GM18508 (cell line): ENCODE measurements around the gene FBXO31.
"Not testable (repeated sequence)": the region's sequence is repeated elsewhere in the genome, so short reads cannot be mapped to it uniquely, and the experiment has no call there.

Experiments used
- ATAC-seq: cut with Tn5 transposase; IDR thresholded peaks from one replicate; pipeline ENCODE4 v1.9.1; 2021; ENCODE audit warnings: moderate number of reproducible peaks; ENCODE audit not compliant: insufficient read depth, unreplicated experiment

The FBXO31 gene

DNA sequence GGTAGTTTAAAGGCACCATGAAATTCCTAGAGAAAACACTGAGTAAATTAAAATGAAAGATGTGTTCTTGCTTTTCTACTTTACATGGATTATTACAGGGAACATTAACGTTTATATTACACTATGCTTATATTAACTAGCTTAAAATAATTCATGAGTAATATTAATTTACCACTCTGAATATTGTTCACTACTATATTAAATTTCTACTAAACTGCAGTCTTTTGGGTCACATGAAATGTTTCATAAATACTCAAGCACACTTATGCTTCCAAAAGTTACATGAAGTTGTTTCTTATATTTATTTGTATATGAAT, 5.2 kb upstream of the FBXO31 start:
- no peak for ATAC-seq

DNA sequence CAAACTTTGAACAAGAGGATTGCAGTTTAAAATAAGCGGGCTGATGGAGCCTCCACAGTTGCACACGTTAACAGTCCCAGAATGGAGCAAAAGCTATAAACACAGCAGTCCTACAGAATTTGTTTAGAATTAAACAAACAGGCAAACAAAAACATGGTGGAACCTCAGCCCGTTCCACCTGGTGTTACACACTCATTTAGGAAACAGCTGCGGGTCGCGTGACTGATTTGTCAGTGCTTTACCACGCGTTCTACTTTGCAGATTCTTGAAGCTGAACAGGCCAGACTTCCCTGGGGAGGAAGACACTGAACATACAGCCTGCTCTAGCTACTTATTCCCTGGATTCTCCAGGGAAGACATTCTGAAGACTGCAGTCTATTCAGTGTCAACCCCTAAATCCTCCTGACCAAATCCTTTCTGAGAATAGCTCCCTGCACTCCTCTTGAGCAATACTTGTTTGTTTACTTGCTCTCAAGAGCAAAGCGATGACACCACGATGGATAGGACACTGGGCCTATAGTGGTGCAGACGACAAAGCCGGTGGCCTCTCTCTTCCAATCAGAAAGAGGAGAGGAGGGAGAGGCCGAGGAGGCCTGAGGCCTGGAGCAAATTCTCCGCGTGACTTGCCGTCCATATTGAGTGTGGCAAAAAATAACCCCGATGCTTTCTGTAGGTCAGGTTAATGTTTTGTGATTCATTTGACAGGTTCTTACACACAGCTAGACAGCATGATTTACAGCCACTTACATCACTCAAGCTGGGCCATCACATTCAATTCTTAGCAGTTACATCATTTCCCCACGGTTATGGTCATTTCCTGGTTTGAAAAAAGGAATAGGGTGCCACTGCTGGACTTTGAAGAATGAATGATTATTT, 4.6 kb upstream of the FBXO31 start:
- ATAC-seq, result peak; percentile 42

DNA sequence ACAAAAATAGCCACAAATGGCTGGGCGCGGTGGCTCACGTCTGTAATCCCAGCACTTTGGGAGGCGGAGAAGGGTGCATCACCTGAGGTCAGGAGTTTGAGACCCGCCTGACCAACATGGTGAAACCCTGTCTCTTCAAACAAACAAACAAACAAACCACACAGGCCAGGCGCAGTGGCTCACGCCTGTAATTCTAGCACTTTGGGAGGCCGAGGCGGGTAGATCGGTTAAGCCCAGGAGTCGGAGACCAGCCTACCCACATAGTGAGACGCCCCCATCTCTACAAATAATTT, 1.2 kb upstream of the FBXO31 start:
- not testable (repeated sequence) for ATAC-seq

DNA sequence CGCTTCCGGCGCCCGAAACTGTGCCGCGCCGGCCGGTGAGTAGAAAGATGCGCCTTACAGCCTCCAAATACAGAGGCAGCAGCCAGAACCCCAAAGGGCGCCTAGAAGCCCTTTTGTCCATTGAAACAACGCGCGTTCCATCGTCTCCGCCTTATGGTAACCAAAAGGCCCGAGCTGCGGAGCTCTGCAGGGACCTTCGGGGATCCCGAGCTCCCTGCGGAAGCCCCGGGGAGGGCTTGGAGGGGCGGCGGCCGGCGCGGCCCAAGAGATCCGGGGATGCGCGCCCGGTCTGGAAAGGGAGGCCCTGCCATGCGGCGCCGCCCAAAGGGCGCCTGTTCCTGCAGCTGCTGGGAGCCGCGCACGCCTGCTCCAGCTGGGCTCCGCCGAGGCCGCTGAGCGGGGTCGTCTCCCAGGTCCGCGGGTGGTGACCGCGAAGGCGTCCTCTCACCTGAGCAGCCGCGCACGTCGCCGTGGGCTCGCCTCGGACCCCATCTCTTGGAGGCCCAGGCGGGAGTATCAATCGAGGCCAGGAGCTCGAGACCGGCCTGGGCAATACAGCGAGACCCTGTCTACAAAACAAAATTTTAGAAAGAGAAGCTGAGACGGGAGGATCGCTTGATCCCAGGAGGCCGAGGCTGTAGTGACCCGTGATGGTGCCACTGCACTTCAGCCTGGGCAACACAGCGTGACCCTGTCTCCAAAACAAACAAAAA, 742 bp upstream of the FBXO31 start:
- ATAC-seq, result no peak

DNA sequence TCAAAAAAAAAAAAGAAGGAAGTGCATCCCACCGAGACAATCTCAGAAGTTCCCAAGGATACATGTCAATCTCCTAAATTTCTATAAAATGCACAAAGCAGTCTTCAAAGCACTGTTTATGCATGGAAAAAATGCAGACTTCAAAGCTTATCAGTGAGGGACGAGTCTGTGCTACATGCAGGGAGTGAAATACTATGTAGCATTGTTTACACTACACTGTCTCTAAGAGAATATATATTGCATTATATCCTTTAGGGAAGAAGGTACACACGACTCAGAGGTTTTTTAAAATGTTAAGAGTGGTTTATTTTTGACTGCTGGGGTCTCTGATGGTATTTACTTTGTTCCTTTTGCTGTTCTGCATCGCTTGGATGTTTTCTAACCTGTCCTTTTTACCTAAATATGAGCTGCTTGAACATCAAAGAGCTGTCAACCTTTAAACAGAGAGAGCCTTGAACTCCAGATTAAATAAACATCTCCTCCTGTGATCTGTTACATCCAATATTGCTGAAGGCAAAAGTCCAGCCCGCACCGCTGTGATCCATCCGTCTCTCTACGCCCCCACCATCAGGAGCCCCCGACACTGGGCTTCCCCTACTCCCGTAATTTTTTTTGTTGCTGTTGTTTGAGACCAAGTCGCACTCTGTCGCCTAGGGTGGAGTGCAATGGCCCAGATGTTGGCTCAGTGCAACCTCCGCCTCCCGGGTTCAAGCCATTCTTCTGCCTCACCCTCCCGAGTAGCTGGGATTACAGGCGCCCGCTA, 1.4 kb downstream of the FBXO31 start:
- no peak for ATAC-seq

DNA sequence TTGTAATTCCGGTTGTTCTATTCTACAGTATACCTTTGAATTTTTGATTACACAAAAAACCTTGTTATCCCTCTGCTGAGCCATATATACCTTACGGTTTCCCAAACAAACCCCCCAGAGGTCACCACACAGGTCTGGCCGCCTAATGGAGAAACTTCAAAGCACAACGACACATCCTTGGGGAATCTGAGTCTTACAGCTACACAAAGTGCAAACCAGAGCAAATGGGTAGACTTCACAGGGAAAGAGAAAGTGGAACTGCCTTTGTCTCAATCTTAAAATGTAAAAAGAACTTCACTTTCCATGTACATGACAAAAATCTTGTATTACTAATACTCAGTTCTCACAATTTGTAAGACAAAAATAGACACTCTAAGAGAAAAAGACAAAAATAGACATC, 2.7 kb downstream of the FBXO31 start:
- no peak for ATAC-seq

DNA sequence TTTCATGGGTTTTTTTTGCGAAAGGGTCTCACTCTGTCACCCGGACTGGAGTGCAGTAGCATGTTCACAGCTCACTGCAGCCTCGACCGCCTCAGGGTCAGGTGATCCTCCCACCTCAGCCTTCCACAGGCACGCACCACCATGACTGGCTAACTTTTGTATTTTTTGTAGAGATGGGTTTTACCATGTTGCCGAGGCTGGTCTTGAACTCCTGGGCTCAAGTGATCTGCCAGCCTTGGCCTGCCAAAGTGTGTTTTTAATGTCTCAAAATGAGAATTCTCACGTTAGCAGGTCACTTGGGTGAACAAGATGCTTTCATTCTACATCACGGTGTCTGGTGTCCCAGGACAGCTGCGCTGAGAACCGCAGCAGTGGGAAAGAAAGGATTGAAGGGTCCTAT, 3.2 kb downstream of the FBXO31 start:
- ATAC-seq, result no peak

DNA sequence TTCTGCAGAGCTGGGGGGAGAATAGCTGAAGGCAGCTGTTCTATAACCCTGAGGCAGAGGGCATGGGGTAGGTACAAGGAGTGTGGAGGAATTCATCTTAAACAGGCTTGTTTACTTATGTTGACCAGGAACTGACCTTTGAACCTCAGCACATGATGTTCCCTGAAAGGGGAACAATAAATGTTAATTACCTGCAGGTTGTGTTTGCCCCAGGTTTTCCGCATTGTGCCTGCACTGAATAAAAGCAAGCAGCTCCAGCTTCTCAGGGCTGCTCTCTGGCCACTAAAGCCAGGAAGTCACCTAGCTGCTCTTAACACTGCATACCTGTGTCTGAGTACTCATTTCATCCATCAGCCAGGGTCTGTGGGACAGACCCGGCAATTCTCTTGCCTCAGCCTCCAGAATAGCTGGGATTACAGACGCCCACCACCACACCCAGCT, 4.2 kb downstream of the FBXO31 start:
- ATAC-seq, result not testable (repeated sequence)

DNA sequence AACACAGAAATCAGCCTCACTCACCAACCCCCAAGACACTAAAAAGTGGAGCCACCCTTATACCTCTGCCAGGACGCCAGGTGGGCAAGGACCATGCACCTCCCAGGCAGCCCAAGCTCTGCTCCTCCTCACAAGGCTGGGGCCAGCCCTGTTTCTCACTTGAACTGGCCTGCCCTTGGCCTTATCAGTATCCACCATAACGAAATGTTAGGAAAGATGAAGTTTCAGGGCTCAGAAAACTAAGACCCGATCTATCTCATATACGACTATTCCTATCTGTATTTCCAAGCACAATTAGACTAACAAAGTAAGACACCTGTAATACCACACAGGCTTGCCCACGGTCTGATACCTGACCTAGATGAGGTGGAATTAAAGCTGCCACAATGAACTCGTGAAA, 6.9 kb downstream of the FBXO31 start:
- no peak for ATAC-seq

DNA sequence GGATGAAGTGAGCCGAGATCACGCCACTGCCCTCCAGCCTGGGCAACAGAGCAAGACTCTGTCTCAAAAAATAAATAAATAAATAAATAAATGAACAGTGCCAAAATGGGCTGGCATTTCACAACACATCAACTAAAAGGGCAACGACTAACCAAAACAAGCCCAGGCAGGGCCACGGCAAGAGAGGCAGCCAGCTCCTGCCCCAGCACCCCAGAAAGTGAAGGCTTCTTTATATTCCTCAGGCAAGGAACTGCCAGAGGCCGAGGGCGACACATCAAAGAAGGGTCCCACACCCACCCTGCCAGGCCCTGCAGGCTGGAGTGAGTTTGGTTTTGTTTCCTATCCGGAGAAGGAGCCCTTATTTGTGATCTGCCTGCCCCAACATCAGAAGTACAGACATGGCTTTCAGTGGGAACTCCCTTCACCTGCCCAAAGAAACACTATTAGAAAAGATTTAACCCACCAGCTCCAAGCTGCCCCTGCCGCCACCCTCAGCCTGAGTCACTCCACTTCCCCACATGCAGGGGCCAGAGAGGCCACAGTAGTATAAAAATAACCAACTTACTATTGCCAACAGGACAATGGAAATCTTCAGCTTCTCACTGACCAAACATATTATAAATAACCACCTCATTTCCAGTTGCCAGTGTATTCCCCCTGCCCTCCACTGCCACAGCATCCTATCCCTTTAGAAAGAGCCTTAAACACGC, 8.0 kb downstream of the FBXO31 start:
- ATAC-seq, result no peak

DNA sequence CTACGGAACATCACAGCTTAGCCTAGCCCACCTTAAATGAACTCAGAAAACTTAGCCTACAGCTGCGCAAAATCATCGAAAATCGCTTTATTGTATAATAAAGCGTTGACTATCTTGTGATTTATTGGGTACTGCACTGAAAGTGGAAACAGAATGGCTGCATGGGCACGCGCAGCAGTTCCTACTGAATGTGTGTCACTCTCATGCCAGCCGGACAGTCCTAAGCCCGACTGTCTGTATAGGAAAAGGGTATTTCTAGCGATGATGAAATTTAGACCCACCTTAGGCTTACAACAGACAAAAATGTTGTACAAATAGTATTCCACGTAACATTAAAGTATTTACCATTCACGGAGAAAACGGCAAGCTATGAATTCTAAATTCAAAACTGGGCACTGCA, 9.3 kb downstream of the FBXO31 start:
- no peak for ATAC-seq

DNA sequence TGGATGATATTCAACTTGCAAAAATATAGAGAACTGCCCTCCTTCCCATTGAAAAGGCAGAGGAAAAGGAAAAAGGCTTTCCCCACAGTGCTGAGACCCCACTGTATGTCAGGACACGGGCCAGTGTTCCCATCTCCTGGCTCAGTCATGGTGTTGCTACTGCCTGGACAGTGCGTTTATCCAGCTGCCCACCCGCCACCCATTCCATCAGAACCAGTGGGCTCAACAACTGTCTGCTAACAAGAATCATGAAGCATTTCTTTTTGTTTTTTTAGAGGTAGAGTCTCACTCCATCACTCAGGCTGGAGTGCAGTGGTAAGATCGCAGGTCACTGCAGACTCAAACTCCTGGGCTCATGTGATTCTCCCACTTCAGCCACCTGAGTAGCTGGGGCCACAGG, 11.3 kb downstream of the FBXO31 start:
- no peak for ATAC-seq

DNA sequence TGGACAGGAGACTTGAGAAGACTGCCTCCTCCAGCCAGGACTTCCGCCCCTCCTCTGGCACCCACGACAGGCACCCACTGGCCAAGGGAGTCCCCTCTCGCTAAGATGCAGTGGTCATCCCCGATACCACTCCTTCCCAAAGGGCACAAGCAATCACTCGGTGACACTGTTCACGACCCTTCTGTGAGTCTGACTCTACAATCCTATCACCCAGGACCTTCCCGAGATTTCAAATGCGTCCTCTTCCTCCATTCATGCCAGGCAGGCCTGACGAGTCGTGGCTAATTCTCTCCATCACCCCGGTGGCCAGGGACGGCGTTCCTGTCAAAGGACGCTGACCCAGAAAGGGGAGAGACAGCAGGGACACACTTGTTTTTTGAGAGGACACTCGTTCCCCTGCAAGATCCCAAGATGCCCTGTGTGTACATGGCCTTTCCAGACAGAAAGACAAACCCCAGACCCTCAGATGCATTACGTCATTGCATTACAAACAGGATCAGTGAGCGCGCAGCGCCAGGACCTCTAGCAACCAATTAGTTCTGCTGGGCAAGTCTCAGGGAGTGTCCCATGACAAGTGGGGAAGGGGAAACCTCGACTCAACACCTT, 12.2 kb downstream of the FBXO31 start:
- ATAC-seq, result no peak

DNA sequence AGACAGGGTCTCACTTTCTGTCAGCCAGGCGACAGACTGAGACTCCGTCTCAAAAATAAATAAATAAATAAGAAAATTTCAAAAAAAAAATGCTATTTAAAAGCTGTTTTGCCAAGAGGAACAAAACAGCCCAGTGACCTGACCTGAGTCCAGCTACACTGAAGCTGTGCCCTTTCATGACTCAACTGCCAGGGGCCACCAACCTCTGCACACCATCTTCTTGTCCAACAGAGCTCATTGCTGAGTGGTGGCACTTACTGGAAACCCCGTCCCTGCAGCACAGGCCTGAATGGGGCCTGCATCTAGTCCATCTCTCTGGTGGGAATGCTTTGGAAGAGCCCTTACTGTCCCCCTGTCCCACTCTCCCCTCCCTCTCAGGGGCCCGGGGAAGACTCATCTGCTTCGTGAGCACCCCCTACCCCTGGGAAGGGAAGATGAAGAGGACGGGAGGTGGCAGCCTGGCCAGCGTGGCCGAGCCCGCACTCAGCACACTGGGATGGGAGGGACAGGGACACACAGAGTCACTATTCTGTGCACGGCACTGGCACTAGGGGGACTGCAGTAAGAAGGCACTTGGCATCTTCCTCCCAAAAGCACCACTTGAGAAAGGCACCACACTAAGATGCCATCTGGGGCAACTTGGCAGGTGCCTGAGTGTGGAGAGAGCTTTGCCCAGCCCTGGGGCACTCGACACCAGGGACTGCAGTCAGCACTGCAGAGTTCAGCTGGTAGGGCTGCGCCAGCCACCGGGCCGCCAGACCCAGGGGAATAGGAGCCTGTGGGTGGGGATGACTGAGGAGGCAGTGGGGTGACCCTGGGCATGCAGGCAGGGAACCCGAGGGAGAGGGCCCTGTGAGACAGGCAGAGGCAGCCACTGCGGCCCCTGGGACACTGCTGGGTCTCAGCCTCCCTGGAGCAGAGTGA, 13.5 kb downstream of the FBXO31 start:
- no peak for ATAC-seq

DNA sequence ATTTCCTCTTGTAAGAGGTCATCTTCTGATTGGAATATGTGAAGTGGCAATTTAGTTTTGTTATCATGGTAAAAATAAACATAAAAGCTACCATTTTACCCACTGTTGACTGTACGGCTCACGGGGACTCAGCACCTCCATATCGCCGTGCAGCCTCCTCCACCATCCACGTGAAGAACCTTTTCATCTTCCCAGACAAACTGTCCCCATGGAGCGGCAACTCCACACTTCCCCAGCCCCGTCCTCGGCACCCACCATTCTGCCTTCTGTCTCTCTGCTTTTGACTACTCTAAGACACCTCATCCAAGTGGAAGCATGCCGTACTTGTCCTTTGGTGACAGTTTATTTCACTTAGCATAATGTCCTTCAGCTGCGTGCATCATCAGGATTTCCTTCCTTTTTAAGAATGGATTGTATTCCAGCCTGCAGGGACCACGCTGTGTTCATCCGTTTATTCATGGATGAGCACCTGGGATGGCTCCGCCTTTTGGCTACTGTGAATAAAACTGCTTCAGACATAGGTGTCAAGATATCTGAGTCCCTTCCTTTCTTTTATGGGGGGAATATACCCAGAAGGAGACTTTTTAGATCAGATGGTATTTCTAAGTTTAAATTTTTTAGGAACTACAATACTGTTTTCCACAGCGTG, 14.3 kb downstream of the FBXO31 start:
- no peak for ATAC-seq

DNA sequence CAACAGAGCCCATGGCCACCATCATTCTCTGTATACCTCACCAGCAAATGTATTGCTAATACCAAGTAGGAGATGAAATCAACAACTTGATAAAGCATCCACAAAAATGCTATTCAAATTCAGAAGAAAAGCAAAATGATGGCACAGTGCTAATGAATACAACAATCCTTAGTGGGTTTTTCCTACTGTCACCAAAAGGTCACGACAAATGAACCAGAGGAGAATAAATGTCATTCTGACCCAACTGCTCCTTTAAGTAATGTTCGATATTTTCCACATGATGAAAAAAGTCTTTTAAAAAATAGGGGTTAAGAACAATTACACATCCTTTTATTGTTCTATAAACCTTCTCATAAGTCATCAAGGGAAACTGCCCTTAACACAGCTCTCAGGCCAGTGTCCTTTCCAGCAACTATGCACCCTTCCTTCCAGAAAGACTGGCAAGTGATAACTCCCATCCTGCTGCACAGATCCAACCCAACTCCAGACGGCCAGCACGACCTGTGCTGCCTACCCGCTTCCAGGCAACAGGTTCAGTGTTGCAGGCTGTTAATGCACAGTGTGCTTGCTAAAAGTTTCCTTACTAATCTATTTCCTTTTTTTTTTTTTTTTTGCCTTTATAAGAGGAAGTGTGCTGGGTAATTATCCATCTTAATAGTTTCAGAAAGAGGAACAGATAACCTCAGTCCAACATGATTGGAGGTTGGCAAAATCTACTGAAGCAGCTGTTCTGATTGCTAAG, 15.4 kb downstream of the FBXO31 start:
- ATAC-seq, result no peak

DNA sequence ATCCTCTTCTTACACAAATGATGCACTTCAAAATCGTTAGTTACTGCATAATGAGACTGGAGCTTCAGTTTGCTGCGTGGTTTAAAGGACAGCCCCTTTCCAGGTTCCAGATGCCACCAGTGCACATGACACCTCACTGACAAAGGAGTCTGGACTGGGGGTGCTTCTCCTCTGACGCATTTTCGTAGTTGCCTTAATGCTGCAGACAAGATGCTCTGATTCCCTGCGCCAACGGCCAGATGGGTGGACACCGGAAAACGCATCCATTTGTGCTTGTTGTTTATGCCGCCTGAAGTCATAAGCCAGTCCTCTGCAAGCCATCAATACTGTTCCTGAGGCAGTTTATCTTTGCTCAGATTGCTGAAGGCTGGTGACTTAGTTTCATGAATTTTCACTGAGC, 16.0 kb downstream of the FBXO31 start:
- ATAC-seq, result no peak

DNA sequence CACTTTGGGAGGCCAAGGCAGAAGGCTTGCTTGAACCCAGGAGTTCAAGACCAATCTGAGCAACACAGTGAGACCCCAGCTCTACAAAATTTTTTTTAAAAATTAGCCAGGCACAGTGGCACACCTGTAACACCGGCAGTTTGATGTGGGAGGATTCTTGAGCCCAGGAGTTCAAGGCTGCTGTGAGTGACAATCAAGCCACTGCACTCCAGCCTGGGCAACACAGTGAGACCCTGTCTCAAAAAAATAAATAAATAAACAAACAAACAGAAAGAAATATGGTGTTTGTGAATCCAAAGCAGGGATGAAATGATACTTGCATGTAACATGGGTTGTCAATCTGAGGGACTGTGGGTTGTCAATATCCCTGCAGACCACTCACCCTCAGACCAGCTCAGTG, 16.6 kb downstream of the FBXO31 start:
- ATAC-seq, result no peak
